Activated CD4-positive, alpha-beta memory T cell treated with anti-CD3 and anti-CD28 coated beads, Interleukin-2, amount 10 ng/mL, durations not matched to agents 7 days and 5 days (primary cell): ENCODE measurements around the gene CDAN1. TPM values are rescaled to one million over a fixed set of nuclear protein-coding genes. Genes with fewer than 3 reads are reported as not detected.
"Not testable (repeated sequence)": the region's sequence is repeated elsewhere in the genome, so short reads cannot be mapped to it uniquely, and the experiment has no call there.

Source experiments
- CTCF ChIA-PET: fragments of 350-600 bp; sonication (Branson Sonifier 250); formaldehyde crosslinking; loops from one replicate; lab custom pipeline; 2021; ENCODE audit warnings: antibody characterized with exemption, inconsistent platforms; lab: Charles Lee
- POLR2A ChIA-PET: fragments of 350-600 bp; sonication (Branson Sonifier 250); formaldehyde crosslinking; loops from one replicate; lab custom pipeline; 2021; ENCODE audit warnings: antibody characterized with exemption; lab: Charles Lee
- DNase-seq: peaks from one replicate; pipeline ENCODE4 v3.0.0-alpha.2; 2020
- H3K27ac Mint-ChIP-seq: one replicate; pipeline ENCODE4 v1.8.0; 2021; ENCODE audit warnings: mild to moderate bottlenecking, mixed read lengths
- H3K27me3 Mint-ChIP-seq: one replicate; pipeline ENCODE4 v1.8.0; 2021; ENCODE audit warnings: mixed read lengths
- H3K36me3 Mint-ChIP-seq: one replicate; pipeline ENCODE4 v1.8.0; 2021; ENCODE audit warnings: low read depth, mixed read lengths
- H3K4me1 Mint-ChIP-seq: one replicate; pipeline ENCODE4 v1.8.0; 2021; ENCODE audit warnings: mixed read lengths
- H3K4me3 Mint-ChIP-seq: one replicate; pipeline ENCODE4 v1.8.0; 2021; ENCODE audit warnings: mild to moderate bottlenecking, mixed read lengths
- H3K9me3 Mint-ChIP-seq: one replicate; pipeline ENCODE4 v1.8.0; 2021; ENCODE audit warnings: mixed read lengths
- total RNA-seq, 2 experiments: library from RNA; stranded (reverse); gene quantifications; one replicate each; pipeline ENCODE4 v1.2.3, GENCODE V29; 2021

CDAN1 gene
- 10 to 100 TPM; 22.1 to 26.2 TPM for total RNA-seq

GRCh38 chr15:42736793-42737528 lies at the start of gene CDAN1:
CDAN1 (minus strand) TSS chr15:42737128; CDS start chr15:42737102, 26 bp downstream.
- ChIA-PET CTCF (interaction anchor here (0.6 to 3.6 kb wide), 3 partner anchors 30 to 321 kb away, joined by 3 to 14 read pairs (median 3); no protein-coding TSS in a partner anchor), POLR2A (interaction anchor here (0.9 to 3.1 kb wide), 9 partner anchors 8 to 586 kb away, joined by 3 to 12 read pairs (median 3); partner anchors contain the start of genes STARD9, TTBK2 and ZNF106)

GRCh38 chr15:42785569-42785968 lies 48.6 kb upstream of the CDAN1 start:
- ChIA-PET POLR2A (no interaction called here), CTCF (interaction anchor here (0.7 kb wide), 1 partner anchor 1939 kb away, joined by 3 read pairs; no protein-coding TSS in a partner anchor)
- Mint-ChIP-seq H3K36me3 (peaks cover 8% of the 10 kb centered on the region), H3K4me3 (no peak overlapping the region), H3K27me3 (no peaks in the 10 kb centered on the region), H3K9me3 (no peaks in the 10 kb centered on the region), H3K27ac (no peak overlapping the region), H3K4me1 (no peaks in the 10 kb centered on the region)
- DNase-seq: no peak

More at GRCh38 chr15:42736793-42737528, at the start of gene CDAN1:
- no peaks in the 10 kb centered on the region for H3K9me3 Mint-ChIP-seq
- DNase-seq: peak; percentile 94
- H3K4me1 Mint-ChIP-seq: peaks cover 20% of the 10 kb centered on the region
- peak within 1 kb of the TSS; percentile 69 for H3K27ac Mint-ChIP-seq
- H3K4me3 Mint-ChIP-seq: peak within 1 kb of the TSS; percentile 73
- no peaks in the 10 kb centered on the region for H3K27me3 Mint-ChIP-seq
- peaks cover 27% of the 10 kb centered on the region for H3K36me3 Mint-ChIP-seq

GRCh38 chr15:42784705-42785104 lies 47.8 kb upstream of the CDAN1 start:
- Mint-ChIP-seq H3K27me3 (no peaks in the 10 kb centered on the region), H3K4me1 (no peaks in the 10 kb centered on the region), H3K27ac (no peak overlapping the region), H3K36me3 (peaks cover 8% of the 10 kb centered on the region), H3K4me3 (no peak overlapping the region), H3K9me3 (no peaks in the 10 kb centered on the region)
- DNase-seq: no peak
- CTCF ChIA-PET: interaction anchor here (0.7 kb wide), 1 partner anchor 1938 kb away, joined by 3 read pairs; no protein-coding TSS in a partner anchor
- POLR2A ChIA-PET: interaction anchor here (0.6 kb wide), 1 partner anchor 42 kb away, joined by 3 read pairs; no protein-coding TSS in a partner anchor

GRCh38 chr15:42782716-42783115 lies 45.8 kb upstream of the CDAN1 start:
- Mint-ChIP-seq H3K36me3 (peaks cover 8% of the 10 kb centered on the region), H3K4me3 (no peak overlapping the region), H3K27me3 (no peaks in the 10 kb centered on the region), H3K9me3 (no peaks in the 10 kb centered on the region), H3K4me1 (no peaks in the 10 kb centered on the region), H3K27ac (no peak overlapping the region)
- POLR2A ChIA-PET: no interaction called here
- DNase-seq: no peak
- CTCF ChIA-PET: no interaction called here

GRCh38 chr15:42775416-42775815 lies 38.5 kb upstream of the CDAN1 start:
- POLR2A ChIA-PET: no interaction called here
- H3K4me1 Mint-ChIP-seq: no peaks in the 10 kb centered on the region
- CTCF ChIA-PET: no interaction called here
- DNase-seq: no peak
- no peak overlapping the region for H3K4me3 Mint-ChIP-seq
- H3K36me3 Mint-ChIP-seq: no peaks in the 10 kb centered on the region
- H3K9me3 Mint-ChIP-seq: no peaks in the 10 kb centered on the region
- no peak overlapping the region for H3K27ac Mint-ChIP-seq
- no peaks in the 10 kb centered on the region for H3K27me3 Mint-ChIP-seq

- no peaks in the 10 kb centered on the region for H3K27me3 Mint-ChIP-seq
- peaks cover 12% of the 10 kb centered on the region for H3K36me3 Mint-ChIP-seq
- no peaks in the 10 kb centered on the region for H3K9me3 Mint-ChIP-seq
- no peak overlapping the region for H3K27ac Mint-ChIP-seq
- no peak for DNase-seq
- H3K4me1 Mint-ChIP-seq: no peaks in the 10 kb centered on the region
- ChIA-PET POLR2A (no interaction called here), CTCF (no interaction called here)
- H3K4me3 Mint-ChIP-seq: no peak overlapping the region
Observed at GRCh38 chr15:42772901-42773300, 36.0 kb upstream of the CDAN1 start.

GRCh38 chr15:42772144-42772543 lies 35.2 kb upstream of the CDAN1 start:
- ChIA-PET CTCF (no interaction called here), POLR2A (no interaction called here)
- no peak for DNase-seq
- H3K27me3 Mint-ChIP-seq: no peaks in the 10 kb centered on the region
- H3K4me3 Mint-ChIP-seq: no peak overlapping the region
- peaks cover 15% of the 10 kb centered on the region for H3K36me3 Mint-ChIP-seq
- H3K27ac Mint-ChIP-seq: no peak overlapping the region
- no peaks in the 10 kb centered on the region for H3K4me1 Mint-ChIP-seq
- no peaks in the 10 kb centered on the region for H3K9me3 Mint-ChIP-seq

- Mint-ChIP-seq H3K9me3 (peaks cover 23% of the 10 kb centered on the region), H3K36me3 (peaks cover 46% of the 10 kb centered on the region)
- DNase-seq, H3K4me1 Mint-ChIP-seq, H3K27ac Mint-ChIP-seq, POLR2A ChIA-PET, H3K27me3 Mint-ChIP-seq, H3K4me3 Mint-ChIP-seq: not testable (repeated sequence)
- CTCF ChIA-PET: interaction anchor here (0.6 to 0.7 kb wide), 2 partner anchors 115 to 1173 kb away, joined by 3 read pairs; no protein-coding TSS in a partner anchor
Observed at GRCh38 chr15:42766109-42766508, 29.2 kb upstream of the CDAN1 start.

GRCh38 chr15:42764154-42764731 lies 27.3 kb upstream of the CDAN1 start:
- H3K9me3 Mint-ChIP-seq: peaks cover 34% of the 10 kb centered on the region
- POLR2A ChIA-PET, H3K27me3 Mint-ChIP-seq: not testable (repeated sequence)

GRCh38 chr15:42761813-42762212 lies 24.9 kb upstream of the CDAN1 start:
- peaks cover 41% of the 10 kb centered on the region for H3K36me3 Mint-ChIP-seq
- H3K4me1 Mint-ChIP-seq, CTCF ChIA-PET, H3K4me3 Mint-ChIP-seq, H3K27me3 Mint-ChIP-seq, POLR2A ChIA-PET, H3K27ac Mint-ChIP-seq, DNase-seq: not testable (repeated sequence)
- H3K9me3 Mint-ChIP-seq: peaks cover 32% of the 10 kb centered on the region

More at GRCh38 chr15:42764154-42764731, 27.3 kb upstream of the CDAN1 start:
- peaks cover 53% of the 10 kb centered on the region for H3K36me3 Mint-ChIP-seq
- CTCF ChIA-PET, DNase-seq, H3K4me3 Mint-ChIP-seq, H3K4me1 Mint-ChIP-seq, H3K27ac Mint-ChIP-seq: not testable (repeated sequence)

GRCh38 chr15:42760759-42761158 lies 23.8 kb upstream of the CDAN1 start:
- POLR2A ChIA-PET: no interaction called here
- DNase-seq: no peak
- H3K4me1 Mint-ChIP-seq: no peaks in the 10 kb centered on the region
- CTCF ChIA-PET: no interaction called here
- peaks cover 35% of the 10 kb centered on the region for H3K36me3 Mint-ChIP-seq
- peaks cover 27% of the 10 kb centered on the region for H3K9me3 Mint-ChIP-seq
- no peak overlapping the region for H3K27ac Mint-ChIP-seq
- no peaks in the 10 kb centered on the region for H3K27me3 Mint-ChIP-seq
- no peak overlapping the region for H3K4me3 Mint-ChIP-seq

- H3K36me3 Mint-ChIP-seq: peaks cover 27% of the 10 kb centered on the region
- CTCF ChIA-PET: no interaction called here
- POLR2A ChIA-PET: interaction anchor here (1.5 kb wide), 1 partner anchor 22 kb away, joined by 3 read pairs; the partner anchor contains the start of gene CDAN1
- H3K4me1 Mint-ChIP-seq: no peaks in the 10 kb centered on the region
- peaks cover 24% of the 10 kb centered on the region for H3K9me3 Mint-ChIP-seq
- no peaks in the 10 kb centered on the region for H3K27me3 Mint-ChIP-seq
- H3K4me3 Mint-ChIP-seq: no peak overlapping the region
- no peak for DNase-seq
- H3K27ac Mint-ChIP-seq: no peak overlapping the region
Observed at GRCh38 chr15:42759093-42759492, 22.2 kb upstream of the CDAN1 start.

- peaks cover 32% of the 10 kb centered on the region for H3K36me3 Mint-ChIP-seq
- H3K4me3 Mint-ChIP-seq: no peak overlapping the region
- no peaks in the 10 kb centered on the region for H3K27me3 Mint-ChIP-seq
- CTCF ChIA-PET: no interaction called here
- POLR2A ChIA-PET: interaction anchor here (0.9 kb wide), 1 partner anchor 14 kb away, joined by 3 read pairs; no protein-coding TSS in a partner anchor
- no peak overlapping the region for H3K27ac Mint-ChIP-seq
- DNase-seq: no peak
- peaks cover 3% of the 10 kb centered on the region for H3K9me3 Mint-ChIP-seq
- H3K4me1 Mint-ChIP-seq: no peaks in the 10 kb centered on the region
Observed at GRCh38 chr15:42750306-42750705, 13.4 kb upstream of the CDAN1 start.
